Osteoblast (primary cell): ENCODE results near the gene KISS1R. TPM values are rescaled to one million over a fixed set of nuclear protein-coding genes. Genes with fewer than 3 reads are reported as not detected.
A peak's percentile ranks its signal among the peaks of the same experiment; 100 is the strongest.

Experiments
- DNase-seq: peaks from one replicate; pipeline ENCODE4 v3.0.0; 2011; ENCODE audit warnings: low spot score, mixed read lengths; ENCODE audit not compliant: insufficient read length; ENCODE audit errors: missing footprints
- H2AFZ ChIP-seq: 2 replicates; pipeline ENCODE4 v1.6.0; 2011; ENCODE audit warnings: mild to moderate bottlenecking, low read length
- H3K27ac ChIP-seq: 2 replicates; pipeline ENCODE4 v1.5.1; 2011; ENCODE audit warnings: mild to moderate bottlenecking, low read depth, low read length, moderate library complexity
- H3K27me3 ChIP-seq: 2 replicates; pipeline ENCODE4 v1.6.0; 2012; ENCODE audit warnings: mild to moderate bottlenecking, control low read depth, inconsistent platforms, low read length, moderate library complexity; ENCODE audit not compliant: insufficient read depth
- H3K36me3 ChIP-seq: 2 replicates; pipeline ENCODE4 v1.5.1; 2011; ENCODE audit warnings: mild to moderate bottlenecking, low read length, control low read depth, moderate library complexity; ENCODE audit not compliant: insufficient read depth
- H3K4me1 ChIP-seq: 2 replicates; pipeline ENCODE4 v1.5.1; 2011; ENCODE audit warnings: mild to moderate bottlenecking, low read length, control low read depth, moderate library complexity; ENCODE audit not compliant: insufficient read depth
- H3K4me2 ChIP-seq: 2 replicates; pipeline ENCODE4 v1.6.0; 2011; ENCODE audit warnings: mild to moderate bottlenecking, low read length; ENCODE audit not compliant: insufficient read depth
- H3K4me3 ChIP-seq: fragments of 200-600 bp; sonication (generic); 3 replicates; pipeline ENCODE4 v1.5.1; 2012; ENCODE audit warnings: mild to moderate bottlenecking, low read length, inconsistent platforms; ENCODE audit not compliant: insufficient read depth
- H3K79me2 ChIP-seq: 2 replicates; pipeline ENCODE4 v1.6.0; 2012; ENCODE audit warnings: mild to moderate bottlenecking, low read length, control low read depth, inconsistent platforms; ENCODE audit not compliant: insufficient read depth
- H3K9me3 ChIP-seq: 2 replicates; pipeline ENCODE4 v1.5.1; 2011; ENCODE audit warnings: low read depth, low read length, control low read depth
- H4K20me1 ChIP-seq: 2 replicates; pipeline ENCODE4 v1.6.0; 2012; ENCODE audit warnings: mild to moderate bottlenecking, low read length, control low read depth; ENCODE audit not compliant: insufficient read depth
- total RNA-seq: library from RNA; depleted of rRNA; stranded (reverse); fragments of >200 nt; gene quantifications from 2 replicates; pipeline ENCODE4 v1.2.3, GENCODE V29; 2012
- TF ChIP-seq, protein P1 (sequence below): IDR thresholded peaks from 2 replicates; pipeline ENCODE4 v1.5.1; 2011; ENCODE audit warnings: mild to moderate bottlenecking, low read depth, low read length, moderate library complexity; ENCODE audit errors: extremely low read depth

KISS1R gene
- total RNA-seq, 1 donor, result not detected

DNA sequence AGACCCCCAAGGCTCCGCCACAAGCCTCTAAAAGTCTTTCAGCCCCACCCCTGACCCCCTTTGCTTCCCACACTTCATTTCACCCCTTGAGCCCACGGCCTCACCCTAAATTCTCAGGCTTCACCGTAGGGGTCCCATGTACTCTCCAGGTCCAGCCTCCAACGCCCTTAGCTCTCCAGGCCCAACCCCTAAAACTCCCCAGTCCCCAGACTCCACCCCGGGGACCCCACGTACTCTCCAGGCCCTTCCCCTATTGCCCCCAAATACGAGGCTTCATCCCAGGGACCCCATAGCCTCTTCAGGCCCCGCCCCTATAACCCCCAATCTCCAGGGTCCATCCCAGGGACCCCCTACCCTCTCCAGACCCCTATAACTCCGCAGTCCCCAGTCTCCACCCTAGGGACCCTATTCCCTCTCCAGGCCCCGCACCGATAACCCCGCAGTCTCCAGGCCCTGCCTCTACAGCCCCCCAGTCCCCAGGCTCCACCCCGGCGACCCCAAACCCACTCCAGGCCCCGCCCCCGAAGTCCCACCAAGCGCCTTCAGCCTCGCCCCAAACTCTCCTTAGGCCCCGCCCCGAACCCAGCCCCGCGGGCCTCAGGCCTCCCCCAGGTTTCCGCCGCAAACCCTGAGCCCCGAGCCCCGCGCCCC lies 24.8 kb upstream of the KISS1R start:
- TF ChIP-seq, protein P1, sequence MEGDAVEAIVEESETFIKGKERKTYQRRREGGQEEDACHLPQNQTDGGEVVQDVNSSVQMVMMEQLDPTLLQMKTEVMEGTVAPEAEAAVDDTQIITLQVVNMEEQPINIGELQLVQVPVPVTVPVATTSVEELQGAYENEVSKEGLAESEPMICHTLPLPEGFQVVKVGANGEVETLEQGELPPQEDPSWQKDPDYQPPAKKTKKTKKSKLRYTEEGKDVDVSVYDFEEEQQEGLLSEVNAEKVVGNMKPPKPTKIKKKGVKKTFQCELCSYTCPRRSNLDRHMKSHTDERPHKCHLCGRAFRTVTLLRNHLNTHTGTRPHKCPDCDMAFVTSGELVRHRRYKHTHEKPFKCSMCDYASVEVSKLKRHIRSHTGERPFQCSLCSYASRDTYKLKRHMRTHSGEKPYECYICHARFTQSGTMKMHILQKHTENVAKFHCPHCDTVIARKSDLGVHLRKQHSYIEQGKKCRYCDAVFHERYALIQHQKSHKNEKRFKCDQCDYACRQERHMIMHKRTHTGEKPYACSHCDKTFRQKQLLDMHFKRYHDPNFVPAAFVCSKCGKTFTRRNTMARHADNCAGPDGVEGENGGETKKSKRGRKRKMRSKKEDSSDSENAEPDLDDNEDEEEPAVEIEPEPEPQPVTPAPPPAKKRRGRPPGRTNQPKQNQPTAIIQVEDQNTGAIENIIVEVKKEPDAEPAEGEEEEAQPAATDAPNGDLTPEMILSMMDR, result no peak
- H3K27me3 ChIP-seq, result no peaks in the 10 kb centered on the region
- H3K4me1 ChIP-seq, result peaks cover 5% of the 10 kb centered on the region
- H3K79me2 ChIP-seq, result peaks cover 25% of the 10 kb centered on the region
- DNase-seq, result no peak
- no peak overlapping the region for H2AFZ ChIP-seq
- peak overlapping the region; percentile 96 for H3K4me3 ChIP-seq
- H4K20me1 ChIP-seq, result peaks cover 4% of the 10 kb centered on the region
- peak overlapping the region; percentile 24 for H3K27ac ChIP-seq
- peaks cover 8% of the 10 kb centered on the region for H3K36me3 ChIP-seq
- H3K9me3 ChIP-seq, result no peaks in the 10 kb centered on the region
- H3K4me2 ChIP-seq, result peak overlapping the region; percentile 83

DNA sequence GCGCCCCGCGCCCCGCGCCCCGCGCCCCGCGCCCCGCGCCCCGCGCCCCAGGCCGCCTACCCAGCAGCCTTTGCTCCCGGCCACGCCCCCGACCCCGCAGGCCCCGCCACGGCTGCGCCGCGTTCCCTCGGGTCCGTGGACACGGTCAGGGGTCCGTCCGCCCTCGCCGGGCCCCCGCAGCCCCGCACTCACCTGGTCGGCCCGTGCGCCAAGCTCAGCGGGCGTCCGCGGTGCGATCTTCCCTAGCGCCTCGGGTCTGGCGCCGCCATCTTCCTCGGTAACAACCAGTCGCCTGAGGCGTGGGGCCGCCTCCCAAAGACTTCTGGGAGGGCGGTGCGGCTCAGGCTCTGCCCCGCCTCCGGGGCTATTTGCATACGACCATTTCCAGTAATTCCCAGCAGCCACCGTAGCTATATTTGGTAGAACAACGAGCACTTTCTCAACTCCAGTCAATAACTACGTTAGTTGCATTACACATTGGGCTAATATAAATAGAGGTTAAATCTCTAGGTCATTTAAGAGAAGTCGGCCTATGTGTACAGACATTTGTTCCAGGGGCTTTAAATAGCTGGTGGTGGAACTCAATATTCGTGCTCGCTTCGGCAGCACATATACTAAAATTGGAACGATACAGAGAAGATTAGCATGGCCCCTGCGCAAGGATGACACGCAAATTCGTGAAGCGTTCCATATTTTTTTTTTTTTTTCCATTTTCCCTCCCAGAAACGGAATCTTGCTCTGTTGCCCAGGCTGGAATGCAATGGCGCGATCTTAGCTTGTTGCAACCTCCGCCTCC lies 24.0 kb upstream of the KISS1R start, which contains the start of the genes MED16 and RNU6-9:
Gene MED16 (minus strand): TSS at position 294 of the 796 bp plus-strand sequence. CDS start 2,056 bp downstream, outside the sequence.
Gene RNU6-9 (plus strand): TSS at position 591 of the 796 bp plus-strand sequence.
- no peaks in the 10 kb centered on the region for H3K9me3 ChIP-seq
- H3K4me2 ChIP-seq, result peak within 1 kb of the TSS; percentile 83
- peaks cover 5% of the 10 kb centered on the region for H3K4me1 ChIP-seq
- peaks cover 4% of the 10 kb centered on the region for H4K20me1 ChIP-seq
- peak within 1 kb of the TSS; percentile 88 for H2AFZ ChIP-seq
- peaks cover 25% of the 10 kb centered on the region for H3K79me2 ChIP-seq
- TF ChIP-seq, protein P1, result no peak
- H3K27me3 ChIP-seq, result no peaks in the 10 kb centered on the region
- H3K4me3 ChIP-seq, result peak within 1 kb of the TSS; percentile 96
- H3K36me3 ChIP-seq, result peaks cover 8% of the 10 kb centered on the region
- DNase-seq, result peak; percentile 100
- H3K27ac ChIP-seq, result peak within 1 kb of the TSS; percentile 93

DNA sequence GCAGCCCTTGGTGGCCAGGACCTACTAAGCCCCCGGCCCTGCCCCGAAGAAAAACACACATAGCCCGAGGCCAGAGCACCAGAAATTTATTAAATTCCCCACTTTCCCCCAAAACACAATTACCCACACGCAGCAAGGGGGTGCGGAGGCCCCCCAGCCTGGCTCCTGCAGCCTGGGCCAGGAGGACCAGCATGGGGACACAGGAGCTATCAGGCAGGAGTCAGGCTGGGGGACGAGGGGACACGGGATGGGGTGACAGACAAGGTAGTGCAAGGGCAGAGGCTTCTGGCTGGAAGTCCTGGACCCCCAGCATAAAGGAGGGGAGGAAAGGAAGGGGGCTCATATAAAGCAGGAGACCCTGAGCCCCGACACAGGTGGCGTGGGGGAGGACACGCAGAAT lies 20.7 kb upstream of the KISS1R start:
- peak; percentile 90 for DNase-seq
- Histone ChIP-seq H3K36me3 (peaks cover 8% of the 10 kb centered on the region), H4K20me1 (peaks cover 5% of the 10 kb centered on the region), H3K27me3 (no peaks in the 10 kb centered on the region), H3K4me1 (peaks cover 5% of the 10 kb centered on the region), H3K79me2 (peaks cover 10% of the 10 kb centered on the region), H3K4me2 (no peak overlapping the region), H3K27ac (no peak overlapping the region), H2AFZ (no peak overlapping the region), H3K9me3 (no peaks in the 10 kb centered on the region), H3K4me3 (no peak overlapping the region)
- TF ChIP-seq, protein P1, result no peak

DNA sequence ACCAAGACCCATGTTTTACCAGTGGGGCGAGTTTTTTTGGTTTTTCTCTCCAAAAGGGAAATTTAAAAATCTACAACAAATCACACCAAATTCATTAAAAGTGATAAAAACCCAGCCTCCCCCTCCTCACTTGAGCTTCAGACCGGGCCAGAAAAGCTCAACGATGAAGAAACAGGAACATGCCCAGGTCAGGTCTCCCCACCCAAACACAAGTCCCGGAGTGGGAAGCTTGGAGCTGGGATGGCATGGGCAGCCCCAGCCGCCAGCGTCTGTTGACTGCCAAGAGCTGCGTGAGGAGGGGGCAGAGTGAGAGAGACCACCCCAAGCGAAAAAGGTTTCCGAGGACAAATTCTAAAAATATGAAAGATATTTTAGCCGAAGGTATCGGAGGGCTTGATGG lies 20.1 kb upstream of the KISS1R start:
- Histone ChIP-seq H3K27me3 (no peaks in the 10 kb centered on the region), H3K27ac (no peak overlapping the region), H3K36me3 (peaks cover 12% of the 10 kb centered on the region), H4K20me1 (peaks cover 9% of the 10 kb centered on the region), H3K4me2 (no peak overlapping the region), H3K79me2 (peaks cover 9% of the 10 kb centered on the region), H3K4me3 (no peak overlapping the region), H3K4me1 (peaks cover 3% of the 10 kb centered on the region), H2AFZ (no peak overlapping the region), H3K9me3 (no peaks in the 10 kb centered on the region)
- no peak for DNase-seq
- TF ChIP-seq, protein P1, result no peak
